ENCODE results near the gene MAGI2.

Gene MAGI2

GRCh38 chr7:78346827-78347226, 1106.6 kb downstream of the MAGI2 start:
- TF ChIP-seq, protein P1, sequence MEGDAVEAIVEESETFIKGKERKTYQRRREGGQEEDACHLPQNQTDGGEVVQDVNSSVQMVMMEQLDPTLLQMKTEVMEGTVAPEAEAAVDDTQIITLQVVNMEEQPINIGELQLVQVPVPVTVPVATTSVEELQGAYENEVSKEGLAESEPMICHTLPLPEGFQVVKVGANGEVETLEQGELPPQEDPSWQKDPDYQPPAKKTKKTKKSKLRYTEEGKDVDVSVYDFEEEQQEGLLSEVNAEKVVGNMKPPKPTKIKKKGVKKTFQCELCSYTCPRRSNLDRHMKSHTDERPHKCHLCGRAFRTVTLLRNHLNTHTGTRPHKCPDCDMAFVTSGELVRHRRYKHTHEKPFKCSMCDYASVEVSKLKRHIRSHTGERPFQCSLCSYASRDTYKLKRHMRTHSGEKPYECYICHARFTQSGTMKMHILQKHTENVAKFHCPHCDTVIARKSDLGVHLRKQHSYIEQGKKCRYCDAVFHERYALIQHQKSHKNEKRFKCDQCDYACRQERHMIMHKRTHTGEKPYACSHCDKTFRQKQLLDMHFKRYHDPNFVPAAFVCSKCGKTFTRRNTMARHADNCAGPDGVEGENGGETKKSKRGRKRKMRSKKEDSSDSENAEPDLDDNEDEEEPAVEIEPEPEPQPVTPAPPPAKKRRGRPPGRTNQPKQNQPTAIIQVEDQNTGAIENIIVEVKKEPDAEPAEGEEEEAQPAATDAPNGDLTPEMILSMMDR (IDR thresholded peaks at IDR 0.05; ENCODE audit: low read depth, low read length, missing control alignments): no peak
- Histone ChIP-seq H3K4me3 (ENCODE audit: low read depth, low read length) (no peak overlapping the region), H3K27me3 (replicated peaks) (no peaks in the 10 kb centered on the region), H3K27ac (no peak overlapping the region), H3K36me3 (replicated peaks) (no peaks in the 10 kb centered on the region)
- no peak for DNase-seq
- in situ Hi-C loops (cut with HindIII; ENCODE audit: low pct_ligation_motif_present, low sequenced_read_pairs): no loop called here

DNA sequence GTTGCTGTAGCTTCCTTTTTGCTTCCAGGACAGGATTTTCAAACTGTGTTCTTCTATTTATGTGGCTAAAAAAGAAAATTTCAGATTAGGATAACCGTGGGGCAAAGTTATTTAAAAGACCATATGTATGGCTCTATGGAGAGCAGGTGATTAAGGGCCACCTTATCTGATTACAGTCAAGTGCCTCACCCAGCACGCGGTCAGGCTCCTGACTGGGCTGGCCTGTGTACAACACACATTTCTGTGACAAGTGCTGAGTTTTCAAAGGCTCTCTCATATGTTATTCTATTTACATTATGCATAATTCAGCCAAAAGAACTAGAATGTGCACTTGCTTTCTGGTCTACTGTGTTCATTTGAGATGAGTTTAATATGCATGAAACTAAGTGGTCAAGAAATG, 1107.5 kb downstream of the MAGI2 start:
- in situ Hi-C loops (cut with HindIII; ENCODE audit: low pct_ligation_motif_present, low sequenced_read_pairs): no loop called here
- TF ChIP-seq, protein P1 (IDR thresholded peaks at IDR 0.05; ENCODE audit: low read depth, low read length, missing control alignments): no peak
- DNase-seq: no peak
- Histone ChIP-seq H3K4me3 (ENCODE audit: low read depth, low read length) (no peak overlapping the region), H3K27ac (no peak overlapping the region), H3K36me3 (replicated peaks) (no peaks in the 10 kb centered on the region), H3K27me3 (replicated peaks) (no peaks in the 10 kb centered on the region)

DNA sequence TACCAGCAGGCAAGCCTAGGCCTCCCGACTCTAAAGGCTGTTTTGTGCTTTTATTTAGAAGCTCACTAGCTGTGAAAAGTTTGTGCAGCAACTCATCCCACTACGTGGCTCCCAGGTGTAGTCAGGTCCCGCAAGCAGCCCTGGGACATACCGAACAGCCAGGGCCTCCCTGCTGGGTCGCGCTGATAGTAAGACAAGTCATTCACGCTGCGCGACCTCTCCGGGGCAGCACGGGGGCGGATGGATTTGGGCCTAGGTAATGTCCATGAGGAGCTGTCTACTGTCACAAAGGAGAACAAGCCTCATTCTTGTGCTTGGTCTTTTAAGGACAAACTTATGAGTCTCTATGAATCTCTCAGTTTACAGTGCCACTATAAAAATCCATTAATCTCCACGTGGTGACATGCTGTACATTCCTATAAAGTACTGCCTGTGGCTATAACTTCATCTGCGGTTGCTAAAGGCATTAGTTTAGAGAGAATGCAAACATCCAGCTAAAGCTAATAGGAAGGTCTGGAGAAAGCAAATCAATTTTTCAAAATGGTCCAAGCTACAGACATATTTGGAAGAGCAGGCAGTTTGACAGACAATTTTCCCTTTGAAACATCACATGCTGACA, 1108.1 kb downstream of the MAGI2 start:
- TF ChIP-seq, protein P1 (IDR thresholded peaks at IDR 0.05; ENCODE audit: low read depth, low read length, missing control alignments): no peak
- no peak overlapping the region for H3K4me3 ChIP-seq (ENCODE audit: low read depth, low read length)
- in situ Hi-C loops (cut with HindIII; ENCODE audit: low pct_ligation_motif_present, low sequenced_read_pairs): no loop called here
- no peaks in the 10 kb centered on the region for H3K27me3 ChIP-seq (replicated peaks)
- H3K27ac ChIP-seq: no peak overlapping the region
- DNase-seq: no peak
- no peaks in the 10 kb centered on the region for H3K36me3 ChIP-seq (replicated peaks)

- Histone ChIP-seq H3K27me3 (replicated peaks) (no peaks in the 10 kb centered on the region), H3K27ac (no peak overlapping the region), H3K36me3 (replicated peaks) (no peaks in the 10 kb centered on the region), H3K4me3 (ENCODE audit: low read depth, low read length) (no peak overlapping the region)
- no peak for DNase-seq
- in situ Hi-C loops (cut with HindIII; ENCODE audit: low pct_ligation_motif_present, low sequenced_read_pairs): no loop called here
- TF ChIP-seq, protein P1 (IDR thresholded peaks at IDR 0.05; ENCODE audit: low read depth, low read length, missing control alignments): no peak
Measured at GRCh38 chr7:78334426-78334825, 1119.0 kb downstream of the MAGI2 start.

DNA sequence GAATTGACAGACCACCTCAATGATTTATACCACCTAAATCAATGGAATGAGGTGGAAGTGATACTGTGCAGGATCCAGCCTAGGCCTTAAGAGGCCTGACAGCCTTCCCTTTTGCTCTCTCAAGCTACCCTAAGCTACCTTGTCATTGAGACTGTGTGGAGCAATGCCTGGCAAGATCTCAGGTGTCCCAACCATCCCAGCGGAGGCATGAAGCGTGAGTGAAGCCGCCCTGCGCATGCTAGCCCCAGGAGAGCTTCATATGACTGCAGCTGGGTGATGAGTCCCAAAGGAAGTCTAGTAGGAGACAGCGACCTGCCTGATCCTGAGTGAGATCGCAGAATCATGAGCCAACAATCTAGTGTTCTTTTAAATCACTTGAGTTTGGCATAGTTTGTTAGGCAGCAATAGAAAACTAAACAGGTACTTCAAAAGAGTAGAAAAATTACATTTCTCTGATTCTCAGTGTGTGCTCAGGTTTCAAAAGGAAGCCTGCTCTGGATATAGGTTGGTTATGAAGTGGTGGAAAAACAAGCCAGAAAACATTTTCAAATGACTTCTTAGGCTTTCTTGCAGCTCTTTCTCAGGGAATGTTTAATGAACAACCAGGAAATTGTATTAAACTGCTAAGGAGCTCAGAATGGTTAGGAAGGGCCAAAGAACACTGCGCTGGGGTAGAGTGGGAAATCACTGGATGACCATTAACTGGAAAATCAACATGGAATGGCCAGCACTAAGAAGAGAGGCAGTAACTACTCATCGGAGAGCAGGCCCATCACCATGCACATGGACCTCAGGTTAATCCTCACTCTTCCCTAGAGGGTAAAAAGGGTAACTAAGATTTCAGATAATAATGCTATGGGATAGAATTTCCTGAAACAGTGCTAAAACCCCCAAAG, 1119.7 kb downstream of the MAGI2 start:
- H3K27ac ChIP-seq: no peak overlapping the region
- TF ChIP-seq, protein P1 (IDR thresholded peaks at IDR 0.05; ENCODE audit: low read depth, low read length, missing control alignments): no peak
- H3K27me3 ChIP-seq (replicated peaks): no peaks in the 10 kb centered on the region
- no peak for DNase-seq
- in situ Hi-C loops (cut with HindIII; ENCODE audit: low pct_ligation_motif_present, low sequenced_read_pairs): no loop called here
- no peaks in the 10 kb centered on the region for H3K36me3 ChIP-seq (replicated peaks)
- H3K4me3 ChIP-seq (ENCODE audit: low read depth, low read length): no peak overlapping the region
